Glutamatergic neuron (in vitro differentiated cells): ENCODE measurements around the gene ZNF514. TPM values are rescaled to one million over a fixed set of nuclear protein-coding genes. Genes with fewer than 3 reads are reported as not detected.

ENCODE experiments used
- DNase-seq: peaks from one replicate; pipeline ENCODE4 v3.0.0; 2022
- H3K27ac Mint-ChIP-seq: one replicate; pipeline ENCODE4 v1.8.0; 2020; ENCODE audit warnings: mild to moderate bottlenecking, mixed read lengths, inconsistent platforms; ENCODE audit not compliant: unreplicated experiment
- H3K27me3 Mint-ChIP-seq: one replicate; pipeline ENCODE4 v1.8.0; 2020; ENCODE audit warnings: mild to moderate bottlenecking, moderate library complexity, mixed read lengths, inconsistent platforms; ENCODE audit not compliant: unreplicated experiment
- H3K36me3 Mint-ChIP-seq: one replicate; pipeline ENCODE4 v1.8.0; 2020; ENCODE audit warnings: mild to moderate bottlenecking, mixed read lengths, inconsistent platforms; ENCODE audit not compliant: unreplicated experiment
- H3K4me1 Mint-ChIP-seq: one replicate; pipeline ENCODE4 v1.8.0; 2020; ENCODE audit warnings: mild to moderate bottlenecking, low read depth, mixed read lengths, inconsistent platforms; ENCODE audit not compliant: unreplicated experiment
- H3K4me3 Mint-ChIP-seq: one replicate; pipeline ENCODE4 v1.8.0; 2020; ENCODE audit warnings: mild to moderate bottlenecking, mixed read lengths, inconsistent platforms; ENCODE audit not compliant: unreplicated experiment
- H3K9me3 Mint-ChIP-seq: one replicate; pipeline ENCODE4 v1.8.0; 2020; ENCODE audit warnings: mild to moderate bottlenecking, moderate library complexity, mixed read lengths, inconsistent platforms; ENCODE audit not compliant: unreplicated experiment
- CTCF ChIP-seq: fragments of 200-600 bp; sonication (generic); IDR thresholded peaks from one replicate; pipeline ENCODE4 v1.5.0; 2021; ENCODE audit not compliant: partially characterized antibody, unreplicated experiment
- long read RNA-seq: library from polyadenylated mRNA; unstranded; transcript quantifications from one replicate; pipeline ENCODE4 v2.0.0, GENCODE V29; 2020; ENCODE audit not compliant: unreplicated experiment
- total RNA-seq: library from RNA; stranded (reverse); fragmentation: NEBNext Ultra II Directional; extraction: Animal tissue kit (Norgen Biotek cat#: 25700); gene quantifications from one replicate; pipeline ENCODE4 v1.2.1, GENCODE V29; 2021; ENCODE audit not compliant: unreplicated experiment

ZNF514 gene
- 19.1 TPM for total RNA-seq
- long read RNA-seq, partial matches to known transcripts = 0 of 7 reads
- long read RNA-seq, other reads (novel, unspliced or antisense) = 7 of 7 reads

- H3K36me3 Mint-ChIP-seq = peaks cover 19% of the 10 kb centered on the region
- peak within 1 kb of the TSS; percentile 90 for H3K4me3 Mint-ChIP-seq
- H3K27me3 Mint-ChIP-seq = peaks cover 4% of the 10 kb centered on the region
- peak; percentile 83 for DNase-seq
- H3K9me3 Mint-ChIP-seq = peaks cover 5% of the 10 kb centered on the region
- TF ChIP-seq CTCF = no peak
- H3K4me1 Mint-ChIP-seq = peaks cover 4% of the 10 kb centered on the region
- peak within 1 kb of the TSS; percentile 80 for H3K27ac Mint-ChIP-seq
These were observed at the start of gene ZNF514 for GRCh38 chr2:95159690-95160449. Gene ZNF514, minus strand, starts transcription at chr2:95159848. Its CDS starts 6,595 bp downstream, at chr2:95153253.

- TF ChIP-seq CTCF = no peak
- peaks cover 8% of the 10 kb centered on the region for H3K4me1 Mint-ChIP-seq
- H3K9me3 Mint-ChIP-seq = peaks cover 17% of the 10 kb centered on the region
- peaks cover 4% of the 10 kb centered on the region for H3K27me3 Mint-ChIP-seq
- peak overlapping the region; percentile 94 for H3K4me3 Mint-ChIP-seq
- H3K27ac Mint-ChIP-seq = peak overlapping the region; percentile 89
- peaks cover 46% of the 10 kb centered on the region for H3K36me3 Mint-ChIP-seq
- no peak for DNase-seq
These were observed 48.5 kb upstream of the ZNF514 start for GRCh38 chr2:95208106-95208505.

- Mint-ChIP-seq H3K4me3 (peak within 1 kb of the TSS; percentile 94), H3K27ac (peak within 1 kb of the TSS; percentile 89), H3K4me1 (peaks cover 8% of the 10 kb centered on the region), H3K9me3 (peaks cover 15% of the 10 kb centered on the region), H3K36me3 (peaks cover 38% of the 10 kb centered on the region), H3K27me3 (peaks cover 4% of the 10 kb centered on the region)
- DNase-seq = peak; percentile 99
- no peak for TF ChIP-seq CTCF
These were observed 47.7 kb upstream of the ZNF514 start, which contains the start of gene ZNF892 for GRCh38 chr2:95207111-95207961. Gene ZNF892, plus strand, starts transcription at chr2:95207521. Its CDS starts 295 bp downstream, at chr2:95207816.

- Mint-ChIP-seq H3K27ac (peak overlapping the region; percentile 82), H3K9me3 (peaks cover 15% of the 10 kb centered on the region), H3K36me3 (peaks cover 26% of the 10 kb centered on the region), H3K27me3 (peaks cover 7% of the 10 kb centered on the region), H3K4me1 (peaks cover 8% of the 10 kb centered on the region), H3K4me3 (peak overlapping the region; percentile 94)
- no peak for TF ChIP-seq CTCF
- DNase-seq = no peak
These were observed 46.4 kb upstream of the ZNF514 start for GRCh38 chr2:95206096-95206495.
